HS-27A (cell line): ENCODE data around the gene CIP2A.

Experiments
- DNase-seq: peaks from one replicate; pipeline ENCODE4 v3.0.0-alpha.2; 2012; ENCODE audit warnings: low read depth, missing footprints

Gene CIP2A

DNA sequence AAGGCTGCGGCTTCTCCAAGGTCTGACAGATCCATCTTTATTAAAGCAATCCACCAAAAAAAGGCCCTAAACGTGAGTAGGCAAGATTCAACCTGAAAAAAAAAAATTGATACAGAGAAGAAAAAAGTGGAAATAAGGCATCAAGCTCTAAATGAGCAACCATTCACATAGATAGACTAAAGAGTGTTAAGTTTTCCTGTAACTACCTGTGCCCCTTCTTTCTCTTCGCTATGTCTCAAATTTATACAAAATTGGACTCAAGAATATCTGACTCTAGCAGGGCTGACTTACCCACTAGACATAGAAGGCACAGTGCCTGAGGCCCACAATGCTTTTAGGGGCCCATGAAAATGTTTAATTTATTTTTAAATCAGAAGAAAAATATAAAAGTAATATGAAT lies 78.7 kb downstream of the CIP2A start, which contains the start of gene MYH15:
TSS of gene MYH15 (minus strand) at position 101 of the 400 bp plus-strand sequence. CDS start at position 35, 66 bp downstream.
- no peak for DNase-seq

DNA sequence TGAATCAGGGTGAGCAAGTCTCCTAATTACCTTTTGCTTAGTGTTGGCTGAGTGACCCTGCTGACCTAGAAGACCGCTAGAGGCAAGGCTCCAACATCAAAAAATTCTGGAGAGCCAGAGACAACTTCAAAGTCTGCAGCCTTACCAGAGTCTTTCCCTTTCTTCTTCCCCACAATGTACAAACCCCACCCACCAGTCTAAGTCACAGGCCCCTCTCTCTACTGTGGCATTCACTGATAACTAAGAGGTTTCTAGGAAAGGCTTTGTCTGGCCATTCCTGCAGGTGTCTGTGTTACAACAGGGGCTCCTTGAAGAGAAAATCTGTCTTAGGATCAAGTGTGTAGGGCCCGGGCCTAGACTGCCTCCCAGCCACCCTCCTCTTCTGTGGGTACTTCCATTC lies 79.4 kb downstream of the CIP2A start:
- DNase-seq: no peak

DNA sequence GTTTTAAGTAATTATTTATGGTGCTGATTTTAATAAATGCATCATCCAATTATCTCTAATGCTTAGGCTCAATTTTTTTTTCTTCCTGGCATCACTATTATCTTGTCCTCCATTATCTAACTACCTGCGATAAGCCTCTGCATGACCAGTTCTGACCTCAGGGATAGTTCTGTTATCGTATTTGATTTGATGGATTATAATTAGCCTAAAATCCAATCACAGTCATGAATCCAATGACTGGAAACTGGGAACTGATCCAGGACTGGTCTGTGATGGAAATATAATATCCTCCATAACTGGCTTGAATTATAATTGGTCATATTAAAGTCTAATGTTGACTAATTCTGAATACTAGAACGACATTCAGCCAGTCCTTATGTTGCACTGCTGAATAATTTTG lies 80.0 kb downstream of the CIP2A start:
- no peak for DNase-seq

DNA sequence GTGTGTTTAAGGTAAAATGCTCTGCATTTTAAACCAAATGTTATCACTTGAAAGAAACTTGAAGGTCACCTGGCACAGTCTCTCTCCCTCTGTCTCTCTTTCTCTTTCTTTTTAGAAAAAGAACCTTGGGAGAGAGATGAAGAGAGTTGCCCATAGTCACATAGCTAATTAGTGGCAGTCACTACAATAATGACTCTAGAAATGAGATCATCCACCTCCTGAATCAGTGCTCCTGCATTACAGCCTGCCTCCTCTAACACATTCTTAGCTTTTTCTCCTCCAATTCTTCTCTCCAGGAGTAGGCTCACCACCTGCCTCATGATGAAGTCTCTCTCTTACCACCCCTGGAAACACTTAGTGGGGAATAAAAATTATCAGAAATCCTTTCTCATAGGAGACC lies 81.3 kb downstream of the CIP2A start:
- DNase-seq: no peak

DNA sequence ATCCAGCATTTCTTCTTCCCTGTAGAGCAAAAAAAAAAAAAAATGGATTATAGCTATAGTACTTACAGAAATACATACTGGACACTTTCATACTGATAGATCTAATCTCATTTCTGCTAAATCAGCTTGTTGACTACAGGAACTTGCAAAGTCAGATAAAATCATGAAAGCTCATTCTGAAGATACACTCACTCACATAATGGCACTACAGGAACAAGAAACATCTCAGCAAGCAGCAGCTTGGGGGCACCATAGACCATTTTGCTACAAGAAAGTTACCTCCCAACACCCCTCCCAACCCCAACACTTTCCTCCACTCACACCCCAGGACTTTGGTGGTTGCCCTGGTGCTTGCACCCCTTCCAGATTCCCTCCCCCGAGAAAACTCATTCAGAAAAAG lies 83.4 kb downstream of the CIP2A start:
- DNase-seq: no peak

DNA sequence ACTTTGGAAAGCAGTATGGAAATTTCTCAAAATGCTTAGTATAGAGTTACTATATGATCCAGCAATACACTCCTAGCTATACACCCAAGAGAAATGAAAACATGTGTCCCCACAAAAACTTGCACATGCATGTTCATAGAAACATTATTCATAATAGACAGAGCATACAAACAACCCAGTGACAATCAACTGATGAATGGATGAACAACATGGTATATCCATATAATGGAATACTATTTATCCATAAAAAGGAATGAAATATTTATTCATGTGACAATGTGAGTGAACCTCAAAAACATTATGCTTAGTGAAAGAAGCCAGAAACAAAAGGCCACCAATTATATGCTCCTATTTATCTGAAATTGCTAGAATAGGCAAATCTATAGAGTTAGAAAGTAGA lies 85.5 kb downstream of the CIP2A start:
- no peak for DNase-seq

DNA sequence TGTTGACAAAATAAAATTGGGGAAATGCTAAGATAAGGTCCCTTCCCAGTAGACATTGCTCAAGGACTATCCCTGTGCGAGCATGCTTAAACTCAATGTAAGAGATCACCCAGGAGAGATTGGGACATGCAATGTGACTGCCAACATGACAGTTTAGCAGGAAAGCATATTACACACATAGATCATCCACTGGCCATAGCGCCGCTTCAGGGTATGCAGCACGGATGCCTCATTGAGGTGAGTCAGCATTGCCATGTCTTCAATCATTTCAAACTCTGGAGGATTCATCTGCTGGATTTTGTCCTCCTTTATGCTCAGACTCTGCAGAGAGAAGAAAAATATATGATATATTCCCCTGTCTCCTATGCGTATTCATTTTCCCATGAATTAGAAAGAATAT lies 87.7 kb downstream of the CIP2A start:
- no peak for DNase-seq

DNA sequence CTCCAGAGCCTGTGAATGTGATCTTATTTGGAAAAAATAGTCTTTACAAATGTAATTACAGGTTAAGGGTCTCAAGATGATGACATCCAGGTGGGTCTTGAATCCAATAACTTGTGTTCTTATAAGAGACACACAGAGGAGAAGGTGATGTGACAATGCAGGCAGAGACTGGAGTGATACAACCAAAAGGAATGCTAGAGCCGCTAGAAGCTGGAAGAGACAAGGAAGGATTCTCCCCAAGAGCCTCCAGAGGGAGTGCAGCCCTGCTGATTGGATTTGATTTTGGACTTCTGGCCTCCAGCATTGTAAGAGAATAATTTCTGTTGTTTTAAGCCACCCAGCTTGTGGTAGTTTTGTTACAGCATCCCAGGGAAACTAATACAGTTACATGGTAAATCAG lies 88.5 kb downstream of the CIP2A start:
- DNase-seq: no peak
